Measurements from ENCODE around the gene TLR5.

Gene TLR5

DNA sequence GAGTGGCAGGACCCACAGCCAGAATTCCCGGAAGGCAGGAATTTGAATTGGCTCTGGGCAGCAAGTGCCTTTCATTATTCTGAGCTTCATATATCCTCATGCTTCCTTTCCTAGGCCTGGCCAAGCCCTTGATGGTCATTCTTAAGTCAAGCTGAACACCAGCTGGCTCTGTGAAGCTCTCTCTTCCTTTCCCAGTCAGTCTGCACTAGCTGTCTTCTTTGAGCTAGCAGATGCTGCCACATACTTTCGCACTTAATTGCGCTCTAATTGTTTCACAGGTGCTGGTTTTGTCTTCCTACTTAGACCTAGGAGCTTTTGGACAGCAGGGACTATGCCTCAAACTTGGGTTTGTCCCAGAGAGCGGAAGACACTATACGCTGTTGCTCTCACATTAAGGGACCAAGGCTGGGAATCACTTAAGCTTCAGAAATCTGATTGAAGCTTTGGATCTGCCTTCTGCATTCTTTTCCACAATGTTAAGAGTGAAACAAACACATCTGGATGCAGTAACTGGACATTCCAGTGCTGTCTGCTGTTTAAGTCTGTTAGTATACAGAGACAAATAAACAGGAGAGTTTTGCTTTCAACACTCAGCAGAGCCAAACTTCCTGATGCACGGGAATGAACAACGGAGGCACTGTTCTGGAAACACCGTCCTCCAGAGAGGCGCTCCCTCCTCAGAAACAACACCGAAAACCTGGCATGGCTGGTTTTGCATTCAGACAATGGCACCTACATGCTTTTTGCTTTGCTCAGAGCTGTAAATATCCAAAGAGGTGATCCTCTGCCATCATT, 2.2 kb downstream of the TLR5 start:
- DNase-seq (ENCODE audit: low read depth) = peak; percentile 58
- TF ChIP-seq, protein P1, sequence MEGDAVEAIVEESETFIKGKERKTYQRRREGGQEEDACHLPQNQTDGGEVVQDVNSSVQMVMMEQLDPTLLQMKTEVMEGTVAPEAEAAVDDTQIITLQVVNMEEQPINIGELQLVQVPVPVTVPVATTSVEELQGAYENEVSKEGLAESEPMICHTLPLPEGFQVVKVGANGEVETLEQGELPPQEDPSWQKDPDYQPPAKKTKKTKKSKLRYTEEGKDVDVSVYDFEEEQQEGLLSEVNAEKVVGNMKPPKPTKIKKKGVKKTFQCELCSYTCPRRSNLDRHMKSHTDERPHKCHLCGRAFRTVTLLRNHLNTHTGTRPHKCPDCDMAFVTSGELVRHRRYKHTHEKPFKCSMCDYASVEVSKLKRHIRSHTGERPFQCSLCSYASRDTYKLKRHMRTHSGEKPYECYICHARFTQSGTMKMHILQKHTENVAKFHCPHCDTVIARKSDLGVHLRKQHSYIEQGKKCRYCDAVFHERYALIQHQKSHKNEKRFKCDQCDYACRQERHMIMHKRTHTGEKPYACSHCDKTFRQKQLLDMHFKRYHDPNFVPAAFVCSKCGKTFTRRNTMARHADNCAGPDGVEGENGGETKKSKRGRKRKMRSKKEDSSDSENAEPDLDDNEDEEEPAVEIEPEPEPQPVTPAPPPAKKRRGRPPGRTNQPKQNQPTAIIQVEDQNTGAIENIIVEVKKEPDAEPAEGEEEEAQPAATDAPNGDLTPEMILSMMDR (IDR thresholded peaks at IDR 0.05; ENCODE audit: insufficient read depth, low read depth, low read length, missing control alignments) = peak; percentile 42
- no peak overlapping the region for H3K4me3 ChIP-seq (ENCODE audit: low read length)

DNA sequence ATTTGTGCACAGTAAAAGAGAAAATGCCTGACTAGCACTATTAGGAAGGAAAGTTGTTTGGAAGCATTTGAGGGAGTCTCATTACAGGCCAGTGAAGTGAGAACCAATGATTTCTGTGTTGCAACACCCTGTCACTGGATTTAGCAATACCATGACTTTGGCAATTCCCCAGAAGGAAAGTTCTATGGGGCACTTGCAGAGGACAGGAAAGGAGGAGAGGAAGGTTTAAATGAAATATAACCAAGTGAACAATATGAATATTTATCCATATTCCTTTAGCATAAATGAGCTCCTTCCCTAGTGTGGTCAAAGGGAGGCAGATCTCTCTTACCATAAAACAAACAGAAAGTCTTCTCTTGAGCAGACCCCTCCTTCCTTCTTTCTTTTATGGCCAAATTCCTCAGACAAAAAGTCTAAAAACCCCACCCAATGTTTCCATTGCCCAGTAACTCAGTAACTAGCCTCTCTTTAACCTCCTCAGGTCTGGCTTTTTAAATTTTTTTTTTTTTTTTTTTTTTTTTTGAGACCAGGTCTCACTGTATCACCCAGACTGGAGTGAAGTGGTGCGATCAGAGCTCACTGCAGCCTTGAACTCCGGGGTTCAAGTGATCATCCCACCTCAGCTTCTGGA, 5.5 kb downstream of the TLR5 start:
- TF ChIP-seq, protein P1 (IDR thresholded peaks at IDR 0.05; ENCODE audit: insufficient read depth, low read depth, low read length, missing control alignments) = no peak
- H3K4me3 ChIP-seq (ENCODE audit: low read length) = no peak overlapping the region
- peak; percentile 84 for DNase-seq (ENCODE audit: low read depth)

DNA sequence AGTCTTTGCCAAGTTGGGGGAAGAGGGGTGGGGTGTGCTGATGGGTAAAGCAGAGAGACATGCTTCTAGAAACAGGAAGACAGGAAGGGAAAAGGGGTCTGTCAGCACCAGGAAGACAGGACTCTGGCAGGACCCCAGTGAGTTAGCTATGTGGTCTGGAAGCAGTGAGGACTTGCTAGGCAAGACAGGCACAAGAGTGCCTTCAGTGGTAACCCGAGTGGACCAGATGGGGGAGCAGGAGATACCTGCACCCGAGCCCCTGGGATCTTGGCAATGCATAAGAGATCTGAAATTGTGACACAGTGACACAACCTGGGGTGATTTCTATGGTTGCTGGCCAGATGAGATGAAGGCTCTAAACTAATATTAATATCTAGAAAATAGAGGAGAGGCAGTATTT, 7.0 kb downstream of the TLR5 start:
- TF ChIP-seq, protein P1 (IDR thresholded peaks at IDR 0.05; ENCODE audit: insufficient read depth, low read depth, low read length, missing control alignments) = no peak
- H3K4me3 ChIP-seq (ENCODE audit: low read length) = no peak overlapping the region
- DNase-seq (ENCODE audit: low read depth) = no peak

DNA sequence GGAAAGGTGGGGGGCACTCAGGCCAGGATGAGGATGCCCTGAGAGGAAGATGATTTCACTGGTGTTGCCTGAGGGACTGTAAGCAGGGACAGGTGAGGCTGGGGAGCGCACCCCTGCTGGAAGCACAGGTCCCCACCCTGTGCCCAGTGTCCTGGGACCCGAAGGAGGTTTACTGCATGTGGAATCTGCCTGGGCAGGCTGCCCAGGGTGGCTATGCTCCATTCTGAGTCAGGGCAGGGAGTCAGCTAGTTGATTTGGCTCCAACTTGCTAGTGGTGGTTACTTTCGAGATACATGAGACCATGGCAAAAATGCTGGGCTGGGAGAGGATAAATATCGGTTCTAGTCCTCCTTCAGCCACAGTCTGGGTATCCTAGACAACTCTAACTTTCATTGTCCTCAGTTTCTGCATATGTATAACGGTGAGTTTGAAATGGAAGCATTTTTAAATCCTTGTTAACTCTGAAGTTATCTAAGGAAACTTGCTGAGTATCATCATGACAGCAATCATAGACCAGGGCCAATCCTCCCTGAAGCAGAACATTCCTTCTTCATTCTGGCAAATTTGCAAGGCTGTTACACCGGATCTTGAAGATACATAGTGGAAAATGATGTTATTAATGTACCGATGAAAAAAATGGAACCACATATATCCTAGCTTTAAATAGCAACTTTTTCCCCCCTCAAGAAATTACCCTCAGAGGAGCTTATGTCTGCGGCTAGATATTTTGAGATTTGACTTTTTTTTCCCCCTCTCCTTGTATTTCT, 7.7 kb downstream of the TLR5 start:
- peak; percentile 81 for DNase-seq (ENCODE audit: low read depth)
- TF ChIP-seq, protein P1 (IDR thresholded peaks at IDR 0.05; ENCODE audit: insufficient read depth, low read depth, low read length, missing control alignments) = no peak
- H3K4me3 ChIP-seq (ENCODE audit: low read length) = no peak overlapping the region

DNA sequence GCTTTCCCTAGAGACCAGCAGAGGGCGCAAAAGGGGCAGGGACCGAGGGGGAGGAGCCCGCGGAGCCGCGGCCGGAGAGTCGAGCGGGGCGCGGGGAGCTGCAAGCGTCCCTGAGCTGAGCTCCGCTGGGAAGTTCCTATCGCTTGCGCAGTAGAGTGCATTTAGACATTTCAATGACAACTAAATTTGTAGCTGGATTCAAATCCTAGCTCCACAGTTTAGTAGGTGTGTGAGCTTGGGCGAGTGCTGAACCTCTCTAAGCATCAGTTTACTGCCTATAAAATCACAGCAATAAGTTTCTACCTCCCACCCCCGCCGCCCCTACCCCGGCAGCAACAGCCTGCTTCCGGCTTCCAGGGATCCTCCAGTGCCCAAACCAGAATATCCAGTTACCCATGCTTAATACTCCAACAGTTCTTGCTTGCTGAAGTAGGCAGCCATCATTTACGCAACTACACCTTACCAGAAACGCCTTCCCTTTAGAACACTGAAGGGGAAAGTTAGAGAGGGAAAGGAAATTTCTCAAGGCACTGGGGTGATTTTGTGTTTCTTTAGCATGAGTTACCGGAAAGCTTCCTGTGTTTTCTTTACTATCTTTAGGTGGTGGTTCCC, 9.1 kb downstream of the TLR5 start:
- TF ChIP-seq, protein P1 (IDR thresholded peaks at IDR 0.05; ENCODE audit: insufficient read depth, low read depth, low read length, missing control alignments) = peak; percentile 93
- DNase-seq (ENCODE audit: low read depth) = peak; percentile 96
- H3K4me3 ChIP-seq (ENCODE audit: low read length) = peak overlapping the region; percentile 46

DNA sequence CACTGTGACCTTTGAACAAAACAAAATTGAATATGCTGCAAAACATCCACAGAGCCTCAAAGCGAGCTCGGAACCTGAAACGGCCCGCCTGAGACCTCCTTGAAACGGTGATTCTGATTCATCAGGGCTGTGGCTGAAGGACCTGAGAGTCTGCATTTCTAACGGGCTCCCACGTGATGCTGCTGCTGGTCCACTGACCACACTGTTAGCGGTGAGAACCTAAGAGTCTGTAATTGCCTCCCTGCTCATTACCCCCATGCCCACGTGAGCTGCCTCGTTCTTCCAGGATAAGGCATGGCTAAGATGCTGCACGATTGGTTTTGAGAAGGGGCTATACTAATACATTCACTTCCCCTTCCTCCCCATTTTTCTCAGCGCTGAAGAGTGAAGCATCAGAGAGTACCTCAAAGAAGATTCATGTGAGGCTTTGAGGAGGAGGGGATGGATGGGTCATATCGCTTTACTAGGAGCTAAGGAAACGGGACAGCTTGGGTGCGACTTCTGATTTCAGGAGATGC, 9.7 kb downstream of the TLR5 start:
- DNase-seq (ENCODE audit: low read depth) = no peak
- no peak overlapping the region for H3K4me3 ChIP-seq (ENCODE audit: low read length)
- TF ChIP-seq, protein P1 (IDR thresholded peaks at IDR 0.05; ENCODE audit: insufficient read depth, low read depth, low read length, missing control alignments) = no peak
